ENCODE data around the gene MAPK1.
"Not testable (repeated sequence)": the region's sequence is repeated elsewhere in the genome, so short reads cannot be mapped to it uniquely, and the experiment has no call there.

The MAPK1 gene

GRCh38 chr22:21818487-21819182 is 48.8 kb downstream of the MAPK1 start:
- no peak for DNase-seq (ENCODE audit: low spot score)

- DNase-seq (ENCODE audit: low spot score) = not testable (repeated sequence)
Observed at GRCh38 chr22:21817497-21817853, 50.0 kb downstream of the MAPK1 start.

GRCh38 chr22:21816787-21817496 is 50.5 kb downstream of the MAPK1 start:
- peak; percentile 93 for DNase-seq (ENCODE audit: low spot score)

- DNase-seq (ENCODE audit: low spot score) = no peak
Observed at GRCh38 chr22:21816472-21816786, 51.0 kb downstream of the MAPK1 start.

GRCh38 chr22:21815958-21816357 is 51.5 kb downstream of the MAPK1 start:
- DNase-seq (ENCODE audit: low spot score) = no peak

- no peak for DNase-seq (ENCODE audit: low spot score)
Observed at GRCh38 chr22:21815357-21815756, 52.1 kb downstream of the MAPK1 start.

GRCh38 chr22:21811982-21812381 is 55.5 kb downstream of the MAPK1 start:
- DNase-seq (ENCODE audit: low spot score) = no peak

GRCh38 chr22:21807544-21808529 is 59.6 kb downstream of the MAPK1 start:
- no peak for DNase-seq (ENCODE audit: low spot score)

GRCh38 chr22:21805325-21805724 is 62.1 kb downstream of the MAPK1 start:
- not testable (repeated sequence) for DNase-seq (ENCODE audit: low spot score)

GRCh38 chr22:21803811-21804249 is 63.6 kb downstream of the MAPK1 start:
- DNase-seq (ENCODE audit: low spot score) = no peak

GRCh38 chr22:21802673-21803072 is 64.8 kb downstream of the MAPK1 start:
- DNase-seq (ENCODE audit: low spot score) = no peak

GRCh38 chr22:21802056-21802455 is 65.4 kb downstream of the MAPK1 start:
- peak; percentile 42 for DNase-seq (ENCODE audit: low spot score)

- not testable (repeated sequence) for DNase-seq (ENCODE audit: low spot score)
Observed at GRCh38 chr22:21801304-21801644, 66.2 kb downstream of the MAPK1 start.

- no peak for DNase-seq (ENCODE audit: low spot score)
Observed at GRCh38 chr22:21800552-21801303, 66.7 kb downstream of the MAPK1 start.

- DNase-seq (ENCODE audit: low spot score) = no peak
Observed at GRCh38 chr22:21797444-21798221, 69.8 kb downstream of the MAPK1 start.

GRCh38 chr22:21796863-21797262 is 70.6 kb downstream of the MAPK1 start:
- DNase-seq (ENCODE audit: low spot score) = no peak

GRCh38 chr22:21796231-21796630 is 71.2 kb downstream of the MAPK1 start:
- no peak for DNase-seq (ENCODE audit: low spot score)

- DNase-seq (ENCODE audit: low spot score) = not testable (repeated sequence)
Observed at GRCh38 chr22:21793716-21794115, 73.7 kb downstream of the MAPK1 start.

GRCh38 chr22:21791635-21792625 is 75.5 kb downstream of the MAPK1 start:
- no peak for DNase-seq (ENCODE audit: low spot score)

Measured in kidney tubule cell (primary cell).